GM23338 (cell line): ENCODE results near the gene METTL3. TPM values are rescaled to one million over a fixed set of nuclear protein-coding genes. Genes with fewer than 3 reads are reported as not detected.

Source experiments
- ATAC-seq: fragments of 200-7000 bp; cut with Tn5 transposase; 3 replicates; pipeline ENCODE4 v1.9.1; 2020
- DNase-seq: peaks from one replicate; pipeline ENCODE4 v3.0.0-alpha.2; 2015; ENCODE audit warnings: low spot score
- H2AFZ ChIP-seq: fragments of 200-600 bp; sonication (generic); 2 replicates; pipeline ENCODE4 v1.8.0; 2016; ENCODE audit warnings: antibody characterized with exemption, mild to moderate bottlenecking, moderate library complexity
- H3F3A ChIP-seq: fragments of 200-600 bp; sonication (generic); replicated peaks from 2 replicates; pipeline ENCODE4 v1.8.0; 2017; ENCODE audit warnings: antibody characterized with exemption, mixed run types, low read depth
- H3K27ac ChIP-seq: fragments of 200-600 bp; sonication (generic); 2 replicates; pipeline ENCODE4 v1.6.1; 2016; ENCODE audit warnings: low read depth
- H3K27me3 ChIP-seq: fragments of 200-600 bp; sonication (generic); 2 replicates; pipeline ENCODE4 v1.8.0; 2016; ENCODE audit warnings: mild to moderate bottlenecking, mixed run types, moderate library complexity; ENCODE audit not compliant: insufficient read depth
- H3K36me3 ChIP-seq: fragments of 200-600 bp; sonication (generic); 2 replicates; pipeline ENCODE4 v1.8.0; 2016; ENCODE audit warnings: mild to moderate bottlenecking; ENCODE audit not compliant: insufficient read depth
- H3K4me1 ChIP-seq: fragments of 200-600 bp; sonication (generic); 2 replicates; pipeline ENCODE4 v1.8.0; 2016; ENCODE audit warnings: mild to moderate bottlenecking, moderate library complexity; ENCODE audit not compliant: insufficient read depth
- H3K4me2 ChIP-seq: fragments of 200-600 bp; sonication (generic); 2 replicates; pipeline ENCODE4 v1.7.1; 2017; ENCODE audit warnings: mixed run types
- H3K4me3 ChIP-seq: fragments of 200-600 bp; sonication (generic); 2 replicates; pipeline ENCODE4 v1.6.1; 2016; ENCODE audit warnings: mixed run types
- H3K79me2 ChIP-seq: fragments of 200-600 bp; sonication (generic); replicated peaks from 2 replicates; pipeline ENCODE4 v1.8.0; 2017; ENCODE audit warnings: mild to moderate bottlenecking; ENCODE audit not compliant: insufficient read depth
- H3K9me2 ChIP-seq: fragments of 200-600 bp; sonication (generic); 2 replicates; pipeline ENCODE4 v1.8.0; 2017; ENCODE audit not compliant: insufficient read depth
- H4K20me1 ChIP-seq: fragments of 200-600 bp; sonication (generic); replicated peaks from 2 replicates; pipeline ENCODE4 v1.8.0; 2017; ENCODE audit warnings: mild to moderate bottlenecking; ENCODE audit not compliant: insufficient read depth
- H3K27ac Mint-ChIP-seq: 2 replicates; pipeline ENCODE4 v1.8.0; 2020; ENCODE audit warnings: inconsistent platforms, mild to moderate bottlenecking, moderate library complexity, mixed read lengths
- H3K27me3 Mint-ChIP-seq: 3 replicates; pipeline ENCODE4 v1.8.0; 2022; ENCODE audit warnings: low read depth, mild to moderate bottlenecking, moderate library complexity, mixed read lengths, inconsistent platforms; ENCODE audit not compliant: insufficient read depth, poor library complexity
- H3K36me3 Mint-ChIP-seq: 3 replicates; pipeline ENCODE4 v1.8.0; 2021; ENCODE audit warnings: low read depth, mild to moderate bottlenecking, inconsistent platforms, moderate library complexity, mixed read lengths
- H3K4me1 Mint-ChIP-seq: 3 replicates; pipeline ENCODE4 v1.8.0; 2020; ENCODE audit warnings: mild to moderate bottlenecking, inconsistent platforms, mixed read lengths
- H3K4me3 Mint-ChIP-seq: 3 replicates; pipeline ENCODE4 v1.8.0; 2021; ENCODE audit warnings: moderate library complexity, mild to moderate bottlenecking, inconsistent platforms, mixed read lengths
- H3K9me3 Mint-ChIP-seq: 3 replicates; pipeline ENCODE4 v1.8.0; 2020; ENCODE audit warnings: moderate library complexity, mild to moderate bottlenecking, inconsistent platforms, mixed read lengths
- CREB1 ChIP-seq: fragments of 250-450 bp; sonication (Bioruptor Pico); IDR thresholded peaks from 2 replicates; pipeline ENCODE4 v1.5.0; 2020; ENCODE audit warnings: low read depth, mild to moderate bottlenecking, moderate library complexity
- EZH2 ChIP-seq: fragments of 200-600 bp; sonication (generic); IDR thresholded peaks from one replicate; pipeline ENCODE4 v1.8.0; 2017; ENCODE audit warnings: antibody characterized with exemption, mild to moderate bottlenecking, low read depth; ENCODE audit not compliant: unreplicated experiment
- EZH2phosphoT487 ChIP-seq: fragments of 200-600 bp; sonication (generic); IDR thresholded peaks from one replicate; pipeline ENCODE4 v1.8.1; 2018; ENCODE audit warnings: antibody characterized with exemption; ENCODE audit not compliant: unreplicated experiment
- JUNB ChIP-seq: IDR thresholded peaks from one replicate; pipeline ENCODE4 v1.6.1; 2016; ENCODE audit warnings: antibody characterized with exemption; ENCODE audit not compliant: unreplicated experiment
- NANOG ChIP-seq: IDR thresholded peaks from 2 replicates; pipeline ENCODE4 v1.6.1; 2016; ENCODE audit warnings: antibody characterized with exemption, borderline replicate concordance
- POLR2AphosphoS5 ChIP-seq: IDR thresholded peaks from 2 replicates; pipeline ENCODE4 v1.6.1; 2016; ENCODE audit warnings: antibody characterized with exemption, low read depth
- STAT1 ChIP-seq: IDR thresholded peaks from one replicate; pipeline ENCODE4 v1.6.1; 2016; ENCODE audit warnings: antibody characterized with exemption; ENCODE audit not compliant: unreplicated experiment
- ZNF114 ChIP-seq: fragments of 250-450 bp; sonication (Bioruptor Pico); IDR thresholded peaks from 2 replicates; pipeline ENCODE4 v1.5.0; 2020; ENCODE audit warnings: mild to moderate bottlenecking, moderate library complexity
- ZNF331 ChIP-seq: fragments of 250-450 bp; sonication (Bioruptor Pico); IDR thresholded peaks from 2 replicates; pipeline ENCODE4 v1.5.0; 2020; ENCODE audit warnings: low read depth, mild to moderate bottlenecking, moderate library complexity
- polyA plus RNA-seq: library from polyadenylated mRNA; unstranded; fragments of >200 nt; fragmentation: Nextera tagmentation; extraction: Ambion mirVana; gene quantifications from 2 replicates; pipeline ENCODE4 v1.2.1, GENCODE V29; 2016
- total RNA-seq: library from RNA; depleted of rRNA; stranded (reverse); fragments of >200 nt; shearing (Covaris generic); gene quantifications from 2 replicates; pipeline ENCODE4 v1.2.3, GENCODE V29; 2014
- TF ChIP-seq, protein P1 (sequence below): IDR thresholded peaks from 2 replicates; pipeline ENCODE4 v1.6.1; 2016; ENCODE audit warnings: antibody characterized with exemption
- TF ChIP-seq, protein P2 (sequence below): IDR thresholded peaks from one replicate; pipeline ENCODE4 v1.6.1; 2018; ENCODE audit warnings: antibody characterized with exemption; ENCODE audit not compliant: unreplicated experiment

METTL3 gene
- total and polyA plus RNA-seq, 2 experiments from 2014 or later, result 100 to 140 TPM

DNA sequence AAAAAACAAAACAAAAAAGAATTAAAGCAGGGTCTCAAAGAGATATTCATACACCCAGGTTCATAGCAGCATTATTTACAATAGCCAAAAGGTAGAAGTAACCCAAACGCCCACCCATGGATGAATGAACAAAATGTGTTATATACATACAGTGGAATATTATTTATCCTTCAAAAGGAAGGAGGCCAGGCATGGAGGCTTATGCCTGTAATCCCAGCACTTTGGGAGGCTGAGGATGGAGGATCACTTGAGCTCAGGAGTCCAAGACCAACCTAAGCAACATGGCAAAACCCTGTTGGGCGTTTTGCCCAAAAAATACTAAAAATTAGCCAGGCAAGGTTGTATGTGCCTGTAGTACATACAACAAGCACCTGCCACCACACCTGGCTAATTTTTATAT lies 4.6 kb downstream of the METTL3 start:
- no peak overlapping the region for H2AFZ ChIP-seq
- ATAC-seq, result no peak
- H3K4me3 ChIP-seq, result no peak overlapping the region
- Mint-ChIP-seq H3K4me1 (peaks cover 24% of the 10 kb centered on the region), H3K4me3 (no peak overlapping the region), H3K9me3 (peaks cover 4% of the 10 kb centered on the region; the same call in 2 of the 3 replicates), H3K27me3 (peaks cover 9% of the 10 kb centered on the region), H3K27ac (no peak overlapping the region), H3K36me3 (peaks cover 74% of the 10 kb centered on the region)
- H4K20me1 ChIP-seq, result peaks cover 17% of the 10 kb centered on the region
- no peak overlapping the region; the same call in 1 of the 2 replicates for H3K27ac ChIP-seq
- no peaks in the 10 kb centered on the region for H3K9me2 ChIP-seq
- no peak for DNase-seq
- H3K27me3 ChIP-seq, result no peaks in the 10 kb centered on the region
- peaks cover 12% of the 10 kb centered on the region; the same call in 1 of the 2 replicates for H3F3A ChIP-seq
- peaks cover 19% of the 10 kb centered on the region for H3K4me1 ChIP-seq
- no peak for TF ChIP-seq CREB1
- no peak for TF ChIP-seq STAT1
- TF ChIP-seq EZH2, result no peak
- TF ChIP-seq ZNF114 (CRISPR knock-in tag), result no peak
- TF ChIP-seq NANOG, result no peak
- no peak for TF ChIP-seq JUNB
- TF ChIP-seq, protein P1, sequence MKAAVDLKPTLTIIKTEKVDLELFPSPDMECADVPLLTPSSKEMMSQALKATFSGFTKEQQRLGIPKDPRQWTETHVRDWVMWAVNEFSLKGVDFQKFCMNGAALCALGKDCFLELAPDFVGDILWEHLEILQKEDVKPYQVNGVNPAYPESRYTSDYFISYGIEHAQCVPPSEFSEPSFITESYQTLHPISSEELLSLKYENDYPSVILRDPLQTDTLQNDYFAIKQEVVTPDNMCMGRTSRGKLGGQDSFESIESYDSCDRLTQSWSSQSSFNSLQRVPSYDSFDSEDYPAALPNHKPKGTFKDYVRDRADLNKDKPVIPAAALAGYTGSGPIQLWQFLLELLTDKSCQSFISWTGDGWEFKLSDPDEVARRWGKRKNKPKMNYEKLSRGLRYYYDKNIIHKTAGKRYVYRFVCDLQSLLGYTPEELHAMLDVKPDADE, result no peak
- no peak for TF ChIP-seq ZNF331 (CRISPR knock-in tag)
- no peak overlapping the region for H3K4me2 ChIP-seq
- peaks cover 88% of the 10 kb centered on the region for H3K79me2 ChIP-seq
- H3K36me3 ChIP-seq, result peaks cover 28% of the 10 kb centered on the region

DNA sequence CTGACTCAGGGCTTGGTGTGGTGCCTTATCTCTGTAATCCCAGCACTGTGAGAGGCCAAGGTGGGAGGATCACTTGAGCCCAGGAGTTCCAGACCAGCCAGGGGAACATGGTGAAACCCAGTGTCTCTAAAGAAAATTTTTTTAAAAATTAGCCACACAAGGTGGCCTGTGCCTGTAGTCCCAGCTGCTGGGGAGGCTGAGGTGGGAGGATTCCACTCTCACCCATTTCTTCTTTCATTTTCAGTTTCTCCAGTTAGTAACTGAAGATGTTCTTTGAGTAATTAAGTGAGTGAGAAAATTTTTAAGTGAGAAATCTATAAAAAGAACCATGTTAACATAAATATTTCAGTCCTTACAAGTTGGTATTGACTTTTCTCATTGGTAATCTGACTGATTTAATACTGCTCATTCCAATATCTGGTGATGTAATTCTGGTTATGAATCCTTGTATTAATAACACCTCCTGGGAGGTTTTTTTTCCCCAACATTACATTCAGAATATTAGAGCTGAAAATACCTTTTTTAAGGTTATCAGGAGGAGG lies 6.1 kb downstream of the METTL3 start:
- no peak for DNase-seq
- ATAC-seq, result no peak
- no peaks in the 10 kb centered on the region for H3K9me2 ChIP-seq
- Mint-ChIP-seq H3K4me3 (no peak overlapping the region), H3K36me3 (peaks cover 82% of the 10 kb centered on the region), H3K9me3 (no peaks in the 10 kb centered on the region), H3K4me1 (peaks cover 29% of the 10 kb centered on the region), H3K27me3 (peaks cover 9% of the 10 kb centered on the region), H3K27ac (peak overlapping the region; percentile 84)
- no peak overlapping the region for H2AFZ ChIP-seq
- no peak overlapping the region for H3K4me2 ChIP-seq
- H3K27ac ChIP-seq, result peak overlapping the region; percentile 35
- no peaks in the 10 kb centered on the region for H3K27me3 ChIP-seq
- H4K20me1 ChIP-seq, result peaks cover 14% of the 10 kb centered on the region
- H3K36me3 ChIP-seq, result peaks cover 38% of the 10 kb centered on the region
- H3F3A ChIP-seq, result peaks cover 12% of the 10 kb centered on the region; the same call in 1 of the 2 replicates
- H3K4me3 ChIP-seq, result no peak overlapping the region
- peaks cover 17% of the 10 kb centered on the region for H3K4me1 ChIP-seq
- peaks cover 78% of the 10 kb centered on the region for H3K79me2 ChIP-seq
- TF ChIP-seq, protein P1, result no peak
- TF ChIP-seq POLR2AphosphoS5 (no peak), EZH2phosphoT487 (no peak), ZNF114 (CRISPR knock-in tag) (no peak)
- TF ChIP-seq, protein P2, sequence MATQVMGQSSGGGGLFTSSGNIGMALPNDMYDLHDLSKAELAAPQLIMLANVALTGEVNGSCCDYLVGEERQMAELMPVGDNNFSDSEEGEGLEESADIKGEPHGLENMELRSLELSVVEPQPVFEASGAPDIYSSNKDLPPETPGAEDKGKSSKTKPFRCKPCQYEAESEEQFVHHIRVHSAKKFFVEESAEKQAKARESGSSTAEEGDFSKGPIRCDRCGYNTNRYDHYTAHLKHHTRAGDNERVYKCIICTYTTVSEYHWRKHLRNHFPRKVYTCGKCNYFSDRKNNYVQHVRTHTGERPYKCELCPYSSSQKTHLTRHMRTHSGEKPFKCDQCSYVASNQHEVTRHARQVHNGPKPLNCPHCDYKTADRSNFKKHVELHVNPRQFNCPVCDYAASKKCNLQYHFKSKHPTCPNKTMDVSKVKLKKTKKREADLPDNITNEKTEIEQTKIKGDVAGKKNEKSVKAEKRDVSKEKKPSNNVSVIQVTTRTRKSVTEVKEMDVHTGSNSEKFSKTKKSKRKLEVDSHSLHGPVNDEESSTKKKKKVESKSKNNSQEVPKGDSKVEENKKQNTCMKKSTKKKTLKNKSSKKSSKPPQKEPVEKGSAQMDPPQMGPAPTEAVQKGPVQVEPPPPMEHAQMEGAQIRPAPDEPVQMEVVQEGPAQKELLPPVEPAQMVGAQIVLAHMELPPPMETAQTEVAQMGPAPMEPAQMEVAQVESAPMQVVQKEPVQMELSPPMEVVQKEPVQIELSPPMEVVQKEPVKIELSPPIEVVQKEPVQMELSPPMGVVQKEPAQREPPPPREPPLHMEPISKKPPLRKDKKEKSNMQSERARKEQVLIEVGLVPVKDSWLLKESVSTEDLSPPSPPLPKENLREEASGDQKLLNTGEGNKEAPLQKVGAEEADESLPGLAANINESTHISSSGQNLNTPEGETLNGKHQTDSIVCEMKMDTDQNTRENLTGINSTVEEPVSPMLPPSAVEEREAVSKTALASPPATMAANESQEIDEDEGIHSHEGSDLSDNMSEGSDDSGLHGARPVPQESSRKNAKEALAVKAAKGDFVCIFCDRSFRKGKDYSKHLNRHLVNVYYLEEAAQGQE, result no peak
